Fibroblast of lung (primary cell): ENCODE results near the gene ASIC4. TPM values are rescaled to one million over a fixed set of nuclear protein-coding genes. Genes with fewer than 3 reads are reported as not detected.
A peak's percentile ranks its signal among the peaks of the same experiment; 100 is the strongest.

ENCODE experiments used
- DNase-seq, 2 donors: peaks; one replicate each; pipeline versions ENCODE4 v3.0.0 to v3.0.0-alpha.2; 2010; ENCODE audit warnings: low read depth in 2 of 2
- H2AFZ ChIP-seq: 2 replicates; pipeline ENCODE4 v1.5.1; 2012; ENCODE audit warnings: low read length, control low read depth, inconsistent platforms
- H3K27ac ChIP-seq: 2 replicates; pipeline ENCODE4 v1.5.1; 2011; ENCODE audit warnings: low read length, control low read depth; ENCODE audit not compliant: insufficient read depth
- H3K27me3 ChIP-seq: 2 replicates; pipeline ENCODE4 v1.5.1; 2011; ENCODE audit warnings: mild to moderate bottlenecking, low read length; ENCODE audit not compliant: control insufficient read depth, insufficient read depth
- H3K36me3 ChIP-seq: 2 replicates; pipeline ENCODE4 v1.5.1; 2011; ENCODE audit warnings: low read length; ENCODE audit not compliant: control insufficient read depth, insufficient read depth
- H3K4me1 ChIP-seq: 2 replicates; pipeline ENCODE4 v1.5.1; 2011; ENCODE audit warnings: low read length; ENCODE audit not compliant: control insufficient read depth, insufficient read depth; ENCODE audit errors: extremely low read depth
- H3K4me2 ChIP-seq: 2 replicates; pipeline ENCODE4 v1.5.1; 2011; ENCODE audit warnings: low read length, control low read depth; ENCODE audit not compliant: insufficient read depth; ENCODE audit errors: extremely low read depth
- H3K4me3 ChIP-seq, 4 experiments: fragments of 200-600 bp in 1 of 4; sonication (generic) in 1 of 4; replicated peaks in 1 of 4; 2 replicates each; pipeline ENCODE4 v1.5.1; 2011 to 2016; ENCODE audit warnings: low read length in 4 of 4, low read depth in 3 of 4, mild to moderate bottlenecking in 3 of 4, control low read depth in 2 of 4, inconsistent platforms in 1 of 4, mixed read lengths in 1 of 4; ENCODE audit not compliant: insufficient read depth in 1 of 4; ENCODE audit errors: control extremely low read depth in 1 of 4
- H3K79me2 ChIP-seq: 2 replicates; pipeline ENCODE4 v1.5.1; 2012; ENCODE audit warnings: mild to moderate bottlenecking, low read length, inconsistent platforms; ENCODE audit not compliant: control insufficient read depth, insufficient read depth
- H3K9ac ChIP-seq: 2 replicates; pipeline ENCODE4 v1.5.1; 2011; ENCODE audit warnings: mild to moderate bottlenecking, low read length, control low read depth; ENCODE audit not compliant: insufficient read depth
- H3K9me3 ChIP-seq: 2 replicates; pipeline ENCODE4 v1.5.1; 2012; ENCODE audit warnings: low read depth, low read length; ENCODE audit not compliant: control insufficient read depth, insufficient read depth
- H4K20me1 ChIP-seq: 2 replicates; pipeline ENCODE4 v1.5.1; 2011; ENCODE audit warnings: low read length; ENCODE audit not compliant: control insufficient read depth, insufficient read depth; ENCODE audit errors: extremely low read depth
- CTCF ChIP-seq, 2 donors: IDR thresholded peaks in 1 of 2; conservative IDR thresholded peaks in 1 of 2; 1 replicate in 1 of 2; 2 replicates in 1 of 2; pipeline ENCODE4 v1.5.1; 2011 to 2012; ENCODE audit warnings: low read length in 2 of 2, control low read depth in 1 of 2, inconsistent platforms in 1 of 2, low read depth in 1 of 2, mild to moderate bottlenecking in 1 of 2
- EZH2 ChIP-seq: IDR thresholded peaks from 2 replicates; pipeline ENCODE4 v1.5.1; 2012; ENCODE audit warnings: low read length, control low read depth, mild to moderate bottlenecking; ENCODE audit errors: missing control alignments
- polyA plus RNA-seq, 2 donors: library from polyadenylated mRNA; depleted of rRNA in 1 of 2; stranded (reverse) in 1 of 2; unstranded in 1 of 2; fragments of >200 nt; gene quantifications; 2 replicates each; pipeline ENCODE4 v1.2.1, GENCODE V29; 2011 to 2012; ENCODE audit warnings: missing spikeins in 1 of 2
- total RNA-seq: library from RNA; depleted of rRNA; stranded (reverse); fragments of >200 nt; gene quantifications from 2 replicates; pipeline ENCODE4 v1.2.1, GENCODE V29; 2014

Gene ASIC4
- total and polyA plus RNA-seq, 2 donors (not counting 1 experiment from before 2014, with no cell fraction given), result 0.33 TPM; not detected in 1

GRCh38 chr2:219492575-219492974, 21.7 kb upstream of the ASIC4 start:
- no peaks in the 10 kb centered on the region for H3K36me3 ChIP-seq
- H3K27ac ChIP-seq, result no peak overlapping the region
- no peaks in the 10 kb centered on the region for H3K9me3 ChIP-seq
- DNase-seq, result no peak
- H3K27me3 ChIP-seq, result peaks cover 19% of the 10 kb centered on the region
- H3K4me3 ChIP-seq, result no peak overlapping the region
- H4K20me1 ChIP-seq, result no peaks in the 10 kb centered on the region
- H2AFZ ChIP-seq, result no peak overlapping the region
- H3K79me2 ChIP-seq, result no peaks in the 10 kb centered on the region
- TF ChIP-seq EZH2 (no peak), CTCF (conservative IDR thresholded peaks at IDR 0.05 in 1 of 2, IDR thresholded peaks at IDR 0.05 in 1 of 2; ENCODE audit: low read depth in 1 of 2, low read length in 2 of 2) (no peak)
- no peak overlapping the region for H3K4me2 ChIP-seq
- H3K4me1 ChIP-seq, result no peaks in the 10 kb centered on the region
- H3K9ac ChIP-seq, result no peak overlapping the region

GRCh38 chr2:219493086-219493485, 21.2 kb upstream of the ASIC4 start:
- Histone ChIP-seq H3K79me2 (no peaks in the 10 kb centered on the region), H3K27ac (no peak overlapping the region), H3K36me3 (no peaks in the 10 kb centered on the region), H4K20me1 (no peaks in the 10 kb centered on the region), H3K9ac (no peak overlapping the region), H3K27me3 (peaks cover 17% of the 10 kb centered on the region), H3K4me3 (no peak overlapping the region), H3K4me2 (no peak overlapping the region), H2AFZ (no peak overlapping the region), H3K4me1 (no peaks in the 10 kb centered on the region), H3K9me3 (no peaks in the 10 kb centered on the region)
- no peak for TF ChIP-seq EZH2
- no peak for TF ChIP-seq CTCF (conservative IDR thresholded peaks at IDR 0.05 in 1 of 2, IDR thresholded peaks at IDR 0.05 in 1 of 2; ENCODE audit: low read depth in 1 of 2, low read length in 2 of 2)
- DNase-seq, result no peak

- no peak overlapping the region for H3K9ac ChIP-seq
- no peak overlapping the region for H3K4me3 ChIP-seq
- TF ChIP-seq EZH2, result peak; percentile 65
- no peak for TF ChIP-seq CTCF (conservative IDR thresholded peaks at IDR 0.05 in 1 of 2, IDR thresholded peaks at IDR 0.05 in 1 of 2; ENCODE audit: low read depth in 1 of 2, low read length in 2 of 2)
- H4K20me1 ChIP-seq, result no peaks in the 10 kb centered on the region
- peaks cover 17% of the 10 kb centered on the region for H3K27me3 ChIP-seq
- no peaks in the 10 kb centered on the region for H3K36me3 ChIP-seq
- H3K4me1 ChIP-seq, result peaks cover 7% of the 10 kb centered on the region
- H2AFZ ChIP-seq, result no peak overlapping the region
- no peak for DNase-seq
- no peak overlapping the region for H3K27ac ChIP-seq
- no peaks in the 10 kb centered on the region for H3K9me3 ChIP-seq
- H3K4me2 ChIP-seq, result no peak overlapping the region
- H3K79me2 ChIP-seq, result peaks cover 6% of the 10 kb centered on the region
These were observed 19.2 kb upstream of the ASIC4 start for GRCh38 chr2:219494952-219495530.
